Measurements from ENCODE around the gene SLC27A2. TPM values are rescaled to one million over a fixed set of nuclear protein-coding genes. Genes with fewer than 3 reads are reported as not detected.

Gene SLC27A2
- total RNA-seq, 1 donor from 2014 or later, result 75.4 TPM

DNA sequence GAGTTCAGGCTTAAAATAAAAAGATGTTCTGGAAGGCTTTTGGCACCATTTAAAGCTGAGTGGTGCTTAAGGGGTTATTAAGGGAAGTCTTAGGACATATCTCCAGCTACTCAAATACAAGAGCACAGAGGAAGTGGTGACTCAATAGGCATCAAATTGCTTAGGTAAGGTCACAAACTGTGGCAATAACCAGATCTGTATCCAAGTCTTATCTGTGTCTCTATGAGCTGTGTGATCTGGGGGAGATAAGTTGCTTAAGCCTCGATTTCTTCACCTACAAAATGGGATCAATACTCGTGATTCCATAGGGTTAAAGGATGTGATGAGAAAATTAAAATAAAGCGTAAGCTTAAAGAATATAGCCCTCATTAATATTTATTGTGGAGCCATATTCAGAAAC, 75.9 kb downstream of the SLC27A2 start:
- intact Hi-C loops (cut with micrococcal nuclease), result no loop called here
- DNase-seq, result peak; percentile 53
- Mint-ChIP-seq H3K27me3 (no peaks in the 10 kb centered on the region), H3K9me3 (no peaks in the 10 kb centered on the region), H3K4me1 (peaks cover 62% of the 10 kb centered on the region), H3K27ac (peak overlapping the region; percentile 95), H3K36me3 (ENCODE audit: low read depth) (peaks cover 3% of the 10 kb centered on the region), H3K4me3 (no peak overlapping the region)

DNA sequence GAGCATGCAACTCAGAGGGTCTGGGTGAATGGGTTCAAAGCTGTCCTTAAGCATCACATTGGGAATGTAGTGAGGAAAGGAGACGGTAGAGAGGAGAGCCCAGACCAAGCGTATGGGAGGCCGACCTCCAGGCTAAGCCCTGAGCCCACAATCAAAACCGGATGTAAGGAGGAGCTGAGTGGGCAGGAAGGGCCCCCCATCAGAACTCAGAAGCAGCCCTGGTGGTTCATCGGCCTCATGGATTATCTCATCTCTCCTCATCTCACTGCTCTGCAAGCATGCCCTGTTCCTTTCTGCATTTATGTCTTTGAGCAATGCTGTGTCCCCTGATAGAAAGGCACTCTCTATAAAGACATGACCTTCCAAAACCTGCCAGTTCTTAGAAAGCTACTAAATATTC, 77.3 kb downstream of the SLC27A2 start:
- intact Hi-C loops (cut with micrococcal nuclease), result no loop called here
- Mint-ChIP-seq H3K9me3 (no peaks in the 10 kb centered on the region), H3K4me1 (peaks cover 71% of the 10 kb centered on the region), H3K27me3 (no peaks in the 10 kb centered on the region), H3K4me3 (peak overlapping the region; percentile 27), H3K27ac (peak overlapping the region; percentile 95), H3K36me3 (ENCODE audit: low read depth) (peaks cover 3% of the 10 kb centered on the region)
- DNase-seq, result peak; percentile 57

GRCh38 chr15:50260969-50261496, 79.0 kb downstream of the SLC27A2 start:
- Mint-ChIP-seq H3K36me3 (ENCODE audit: low read depth) (peaks cover 3% of the 10 kb centered on the region), H3K27ac (peak overlapping the region; percentile 95), H3K4me1 (peaks cover 68% of the 10 kb centered on the region), H3K9me3 (no peaks in the 10 kb centered on the region), H3K27me3 (no peaks in the 10 kb centered on the region), H3K4me3 (peak overlapping the region; percentile 71)
- peak; percentile 61 for DNase-seq
- intact Hi-C loops (cut with micrococcal nuclease), result loop anchor here (1.0 to 5.0 kb wide), 9 partner anchors 12 to 1334 kb away; no protein-coding TSS in a partner anchor

GRCh38 chr15:50261981-50262380, 80.0 kb downstream of the SLC27A2 start:
- peak overlapping the region; percentile 95 for H3K27ac Mint-ChIP-seq
- H3K4me1 Mint-ChIP-seq, result peaks cover 59% of the 10 kb centered on the region
- no peaks in the 10 kb centered on the region for H3K27me3 Mint-ChIP-seq
- H3K4me3 Mint-ChIP-seq, result peak overlapping the region; percentile 69
- intact Hi-C loops (cut with micrococcal nuclease), result loop anchor here (1.0 to 5.0 kb wide), 10 partner anchors 13 to 1335 kb away; no protein-coding TSS in a partner anchor
- H3K9me3 Mint-ChIP-seq, result peaks cover 2% of the 10 kb centered on the region
- peak; percentile 72 for DNase-seq
- H3K36me3 Mint-ChIP-seq (ENCODE audit: low read depth), result peaks cover 5% of the 10 kb centered on the region

DNA sequence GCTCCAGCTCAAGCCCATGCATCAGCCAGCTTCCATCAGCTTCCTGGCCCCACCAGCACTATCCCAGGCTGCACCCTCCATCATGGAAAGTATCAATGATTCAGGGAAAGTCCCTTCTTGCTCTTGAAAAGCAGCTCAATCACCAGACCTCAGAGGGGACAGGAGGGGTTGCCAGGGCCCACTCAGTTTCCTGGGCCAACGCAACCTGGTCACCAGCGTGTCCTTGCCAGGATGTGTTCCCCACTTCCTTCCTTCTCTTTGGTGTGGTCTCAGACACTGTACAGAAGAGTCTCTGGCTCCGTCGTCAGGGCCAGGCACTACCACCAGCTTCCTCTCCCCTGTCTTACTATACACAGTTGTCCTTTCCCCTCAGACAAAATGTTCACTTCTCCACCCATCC, 80.5 kb downstream of the SLC27A2 start:
- Mint-ChIP-seq H3K4me1 (peaks cover 57% of the 10 kb centered on the region), H3K4me3 (peak overlapping the region; percentile 69), H3K36me3 (ENCODE audit: low read depth) (peaks cover 7% of the 10 kb centered on the region), H3K9me3 (peaks cover 6% of the 10 kb centered on the region), H3K27me3 (no peaks in the 10 kb centered on the region), H3K27ac (peak overlapping the region; percentile 95)
- DNase-seq, result peak; percentile 90
- intact Hi-C loops (cut with micrococcal nuclease), result loop anchor here (1.0 to 5.0 kb wide), 10 partner anchors 13 to 1335 kb away; no protein-coding TSS in a partner anchor

DNA sequence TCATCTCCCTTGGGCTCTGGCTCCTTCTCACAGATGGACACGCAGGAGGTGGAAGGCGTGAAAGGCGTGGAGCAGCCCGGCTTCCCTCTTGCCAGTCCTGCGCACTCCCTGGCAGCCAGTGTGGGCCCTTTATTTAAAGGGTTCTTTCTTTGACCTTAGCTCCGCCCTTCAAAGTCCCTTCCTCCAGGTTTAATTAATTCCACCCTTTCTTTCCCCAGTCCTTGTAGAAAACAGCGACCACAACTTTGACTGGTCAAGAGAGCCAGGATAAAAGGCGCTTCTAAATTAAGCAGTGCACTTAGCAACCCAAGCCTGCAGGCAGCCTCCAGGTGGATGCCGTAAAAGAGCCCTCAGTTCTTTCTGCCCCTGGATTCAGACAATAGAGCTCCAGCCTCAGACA, 83.6 kb downstream of the SLC27A2 start, which contains the start of gene HDC:
Gene HDC (minus strand): TSS at position 107 of the 400 bp plus-strand sequence. CDS start 103 bp downstream, at position 4.
- Mint-ChIP-seq H3K27ac (peak within 1 kb of the TSS; percentile 95), H3K4me3 (no peak within 1 kb of the TSS), H3K4me1 (peaks cover 39% of the 10 kb centered on the region), H3K36me3 (ENCODE audit: low read depth) (peaks cover 7% of the 10 kb centered on the region), H3K9me3 (peaks cover 6% of the 10 kb centered on the region), H3K27me3 (no peaks in the 10 kb centered on the region)
- DNase-seq, result peak; percentile 49
- intact Hi-C loops (cut with micrococcal nuclease), result no loop called here

GRCh38 chr15:50267577-50267976, 85.6 kb downstream of the SLC27A2 start:
- H3K27ac Mint-ChIP-seq, result no peak overlapping the region
- H3K36me3 Mint-ChIP-seq (ENCODE audit: low read depth), result peaks cover 7% of the 10 kb centered on the region
- peaks cover 6% of the 10 kb centered on the region for H3K9me3 Mint-ChIP-seq
- no peak for DNase-seq
- H3K4me3 Mint-ChIP-seq, result no peak overlapping the region
- no peaks in the 10 kb centered on the region for H3K27me3 Mint-ChIP-seq
- peaks cover 22% of the 10 kb centered on the region for H3K4me1 Mint-ChIP-seq
- intact Hi-C loops (cut with micrococcal nuclease), result no loop called here

DNA sequence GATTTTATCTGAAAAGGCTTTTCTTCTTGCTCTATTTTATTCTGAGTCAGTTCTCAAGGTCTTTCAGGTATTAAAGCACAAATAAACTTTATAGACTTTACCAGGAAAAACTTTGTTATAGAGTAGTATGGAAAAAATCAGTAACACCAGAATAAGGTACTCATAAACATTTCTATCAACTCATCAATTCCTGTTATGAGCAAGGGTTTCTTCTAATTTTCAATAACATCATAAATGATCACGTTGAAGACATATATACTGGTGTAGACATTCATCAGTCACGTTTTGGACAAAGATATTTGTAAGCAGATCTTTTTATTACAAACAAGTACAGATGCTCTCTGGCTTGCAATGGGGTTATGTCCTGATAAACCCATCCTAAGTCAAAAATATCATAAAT, 93.1 kb downstream of the SLC27A2 start:
- no peaks in the 10 kb centered on the region for H3K27me3 Mint-ChIP-seq
- no peak for DNase-seq
- peaks cover 15% of the 10 kb centered on the region for H3K4me1 Mint-ChIP-seq
- peak overlapping the region; percentile 63 for H3K27ac Mint-ChIP-seq
- intact Hi-C loops (cut with micrococcal nuclease), result loop anchor here (1.0 kb wide), 1 partner anchor 13 kb away; no protein-coding TSS in a partner anchor
- peak overlapping the region; percentile 27 for H3K4me3 Mint-ChIP-seq
- peaks cover 29% of the 10 kb centered on the region for H3K36me3 Mint-ChIP-seq (ENCODE audit: low read depth)
- no peaks in the 10 kb centered on the region for H3K9me3 Mint-ChIP-seq

DNA sequence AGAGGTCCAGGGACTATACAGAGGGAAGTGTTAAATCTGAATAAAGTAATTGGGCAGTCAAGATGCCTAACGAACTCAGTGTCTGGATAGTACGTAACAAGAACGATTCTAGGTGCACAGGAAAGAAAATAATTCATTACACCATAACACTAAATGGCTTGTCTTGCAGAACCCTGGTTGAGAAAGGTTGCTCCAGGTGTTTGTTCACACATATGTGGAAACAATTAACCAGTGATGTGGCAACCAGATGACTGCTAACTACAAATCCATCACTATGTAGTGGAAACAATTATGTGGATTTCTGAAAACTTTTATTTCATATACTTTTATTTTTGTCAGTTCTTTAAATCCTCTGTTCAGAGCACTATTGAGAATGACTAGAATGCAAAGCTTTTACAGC, 93.9 kb downstream of the SLC27A2 start:
- peaks cover 15% of the 10 kb centered on the region for H3K4me1 Mint-ChIP-seq
- H3K27me3 Mint-ChIP-seq, result no peaks in the 10 kb centered on the region
- peak; percentile 44 for DNase-seq
- no peak overlapping the region for H3K27ac Mint-ChIP-seq
- no peaks in the 10 kb centered on the region for H3K9me3 Mint-ChIP-seq
- H3K36me3 Mint-ChIP-seq (ENCODE audit: low read depth), result peaks cover 31% of the 10 kb centered on the region
- H3K4me3 Mint-ChIP-seq, result no peak overlapping the region
- intact Hi-C loops (cut with micrococcal nuclease), result loop anchor here (1.0 kb wide), 2 partner anchors 14 to 27 kb away; no protein-coding TSS in a partner anchor

GRCh38 chr15:50277370-50277769, 95.4 kb downstream of the SLC27A2 start:
- intact Hi-C loops (cut with micrococcal nuclease), result no loop called here
- peaks cover 32% of the 10 kb centered on the region for H3K36me3 Mint-ChIP-seq (ENCODE audit: low read depth)
- no peaks in the 10 kb centered on the region for H3K27me3 Mint-ChIP-seq
- DNase-seq, result no peak
- peaks cover 15% of the 10 kb centered on the region for H3K4me1 Mint-ChIP-seq
- no peak overlapping the region for H3K4me3 Mint-ChIP-seq
- H3K27ac Mint-ChIP-seq, result no peak overlapping the region
- H3K9me3 Mint-ChIP-seq, result no peaks in the 10 kb centered on the region

GRCh38 chr15:50278496-50278895, 96.5 kb downstream of the SLC27A2 start:
- H3K9me3 Mint-ChIP-seq, result no peaks in the 10 kb centered on the region
- H3K27ac Mint-ChIP-seq, result no peak overlapping the region
- peaks cover 33% of the 10 kb centered on the region for H3K36me3 Mint-ChIP-seq (ENCODE audit: low read depth)
- no peak for DNase-seq
- no peaks in the 10 kb centered on the region for H3K27me3 Mint-ChIP-seq
- intact Hi-C loops (cut with micrococcal nuclease), result no loop called here
- H3K4me3 Mint-ChIP-seq, result no peak overlapping the region
- H3K4me1 Mint-ChIP-seq, result peaks cover 15% of the 10 kb centered on the region

DNA sequence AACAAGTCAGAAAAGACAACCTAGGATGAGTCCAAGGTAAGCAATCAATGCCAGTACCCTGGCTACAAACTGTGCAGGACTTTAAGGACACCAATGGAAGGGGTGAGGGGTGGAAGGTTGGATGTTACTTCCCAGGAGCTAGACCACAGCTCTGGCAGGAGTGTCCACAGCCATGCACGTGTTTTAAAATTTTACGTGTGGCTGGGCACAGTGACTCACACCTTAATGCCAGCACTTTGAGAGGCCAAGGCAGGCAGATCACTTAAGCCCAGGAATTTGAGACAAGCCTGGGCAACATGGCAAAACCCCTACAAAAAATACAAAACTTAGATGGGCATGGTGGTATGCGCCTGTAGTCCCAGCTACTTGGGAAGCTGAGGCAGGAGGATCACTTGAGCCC, 98.3 kb downstream of the SLC27A2 start:
- Mint-ChIP-seq H3K36me3 (ENCODE audit: low read depth) (peaks cover 42% of the 10 kb centered on the region), H3K4me1 (peaks cover 11% of the 10 kb centered on the region), H3K4me3 (no peak overlapping the region), H3K9me3 (no peaks in the 10 kb centered on the region), H3K27me3 (no peaks in the 10 kb centered on the region), H3K27ac (no peak overlapping the region)
- DNase-seq, result peak; percentile 47
- intact Hi-C loops (cut with micrococcal nuclease), result no loop called here

DNA sequence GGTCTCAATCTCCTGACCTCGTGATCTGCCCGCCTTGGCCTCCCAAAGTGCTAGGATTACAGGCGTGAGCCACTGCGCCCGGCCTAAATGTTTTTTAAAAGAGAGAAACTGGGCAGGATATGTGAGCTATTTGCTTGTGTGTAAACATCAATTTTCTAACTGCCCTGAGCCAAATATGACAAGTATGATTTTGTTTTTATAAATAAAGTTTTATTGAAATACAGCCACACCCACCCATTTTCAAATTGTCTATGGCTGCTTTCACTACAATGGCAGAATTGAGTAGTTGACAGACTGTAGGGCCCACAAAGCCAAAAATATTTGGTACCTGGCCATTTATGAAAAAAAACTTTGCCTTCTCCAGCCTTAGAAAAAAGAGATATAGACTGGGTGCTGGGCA, 99.4 kb downstream of the SLC27A2 start:
- Mint-ChIP-seq H3K9me3 (no peaks in the 10 kb centered on the region), H3K4me3 (no peak overlapping the region), H3K27ac (no peak overlapping the region), H3K4me1 (peaks cover 7% of the 10 kb centered on the region), H3K36me3 (ENCODE audit: low read depth) (peaks cover 44% of the 10 kb centered on the region), H3K27me3 (no peaks in the 10 kb centered on the region)
- intact Hi-C loops (cut with micrococcal nuclease), result no loop called here
- no peak for DNase-seq

Measured in activated CD4-positive, alpha-beta T cell treated with anti-CD3 and anti-CD28 coated beads, Interleukin-2, amount 10 ng/mL, durations not matched to agents 24 days and 14 days (primary cell).